T-helper 22 cell (primary cell): ENCODE results near the gene NEDD8.
"Not testable (repeated sequence)": the region's sequence is repeated elsewhere in the genome, so short reads cannot be mapped to it uniquely, and the experiment has no call there.

Experiments used
- DNase-seq: peaks from one replicate; pipeline ENCODE4 v3.0.0-alpha.2; 2020; ENCODE audit warnings: low read depth

NEDD8 gene

GRCh38 chr14:24222987-24223386 is 9.2 kb downstream of the NEDD8 start:
- DNase-seq = not testable (repeated sequence)

GRCh38 chr14:24219521-24219920 is 12.6 kb downstream of the NEDD8 start:
- no peak for DNase-seq

- no peak for DNase-seq
Observed at GRCh38 chr14:24219080-24219479, 13.1 kb downstream of the NEDD8 start.

GRCh38 chr14:24216876-24217275 is 15.3 kb downstream of the NEDD8 start:
- DNase-seq = not testable (repeated sequence)

- DNase-seq = no peak
Observed at GRCh38 chr14:24216345-24216699, 15.8 kb downstream of the NEDD8 start.

GRCh38 chr14:24215495-24216344 is 16.4 kb downstream of the NEDD8 start, which contains the start of gene MDP1:
Gene MDP1 (minus strand): TSS chr14:24216066. CDS start chr14:24215955, 111 bp downstream.
- peak; percentile 78 for DNase-seq

GRCh38 chr14:24213866-24214662 is 18.1 kb downstream of the NEDD8 start:
- DNase-seq = no peak

GRCh38 chr14:24212924-24213865 is 19.0 kb downstream of the NEDD8 start, which contains the start of gene CHMP4A:
Gene CHMP4A (minus strand): TSS chr14:24213488. CDS start chr14:24213439, 49 bp downstream.
- DNase-seq = peak; percentile 97

- DNase-seq = no peak
Observed at GRCh38 chr14:24211311-24211710, 20.9 kb downstream of the NEDD8 start.

- DNase-seq = no peak
Observed at GRCh38 chr14:24207625-24208024, 24.5 kb downstream of the NEDD8 start.

GRCh38 chr14:24207104-24207551 is 25.0 kb downstream of the NEDD8 start:
- DNase-seq = no peak

- DNase-seq = no peak
Observed at GRCh38 chr14:24206260-24207103, 25.7 kb downstream of the NEDD8 start.

- no peak for DNase-seq
Observed at GRCh38 chr14:24204163-24205146, 27.7 kb downstream of the NEDD8 start.

- not testable (repeated sequence) for DNase-seq
Observed at GRCh38 chr14:24203249-24203886, 28.8 kb downstream of the NEDD8 start.

- DNase-seq = not testable (repeated sequence)
Observed at GRCh38 chr14:24202538-24202937, 29.6 kb downstream of the NEDD8 start.

GRCh38 chr14:24198814-24199524 is 33.2 kb downstream of the NEDD8 start:
- DNase-seq = no peak

GRCh38 chr14:24197056-24197450 is 35.1 kb downstream of the NEDD8 start:
- no peak for DNase-seq
